MCF 10A (cell line): ENCODE results near the gene GSE1. TPM values are rescaled to one million over a fixed set of nuclear protein-coding genes. Genes with fewer than 3 reads are reported as not detected.

Experiments
- BruUV-seq: library from RNA; stranded (reverse); fragments of 400-500 nt; replicated peaks from 2 replicates; lab custom pipeline; 2021; lab: Mats Ljungman, UMichigan
- CTCF ChIA-PET: fragments of 300-600 bp; sonication (Branson Sonifier 250); formaldehyde crosslinking; extraction: SDS; loops from one replicate; lab custom pipeline; 2021; ENCODE audit warnings: antibody characterized with exemption, inconsistent platforms; lab: Yijun Ruan, JAX
- POLR2A ChIA-PET: fragments of 300-600, 350-650 bp; sonication (Branson Sonifier 250); formaldehyde crosslinking; extraction: SDS; loops from one replicate; lab custom pipeline; 2020; ENCODE audit warnings: antibody characterized with exemption, inconsistent platforms; lab: Yijun Ruan, JAX
- DNase-seq: peaks from one replicate; pipeline ENCODE4 v3.0.0-alpha.2; 2018; ENCODE audit not compliant: unreplicated experiment
- H3K27ac Mint-ChIP-seq: one replicate; pipeline ENCODE4 v1.8.0; 2022; ENCODE audit warnings: mild to moderate bottlenecking, low read depth, mixed read lengths; ENCODE audit not compliant: unreplicated experiment
- H3K27me3 Mint-ChIP-seq: one replicate; pipeline ENCODE4 v1.8.0; 2022; ENCODE audit warnings: mixed read lengths; ENCODE audit not compliant: insufficient read depth, unreplicated experiment
- H3K36me3 Mint-ChIP-seq: one replicate; pipeline ENCODE4 v1.8.0; 2022; ENCODE audit warnings: mild to moderate bottlenecking, moderate library complexity, mixed read lengths; ENCODE audit not compliant: insufficient read depth, unreplicated experiment
- H3K4me1 Mint-ChIP-seq: one replicate; pipeline ENCODE4 v1.8.0; 2022; ENCODE audit warnings: mixed read lengths; ENCODE audit not compliant: insufficient read depth, unreplicated experiment
- H3K4me3 Mint-ChIP-seq: one replicate; pipeline ENCODE4 v1.8.0; 2022; ENCODE audit warnings: mild to moderate bottlenecking, moderate library complexity, mixed read lengths; ENCODE audit not compliant: unreplicated experiment
- H3K9me3 Mint-ChIP-seq: one replicate; pipeline ENCODE4 v1.8.0; 2022; ENCODE audit warnings: mixed read lengths; ENCODE audit not compliant: unreplicated experiment
- intact Hi-C: fragments of 100-400 bp; cut with micrococcal nuclease; formaldehyde crosslinking; loops from 2 replicates; pipeline ENCODE4 v1.14.1; 2022
- total RNA-seq: library from RNA; stranded (reverse); gene quantifications from 2 replicates; pipeline ENCODE4 v1.2.3, GENCODE V29; 2022
- TF ChIP-seq, protein P1 (sequence below): fragments of 200-600 bp; IDR thresholded peaks from one replicate; pipeline ENCODE4 v1.8.0; 2022; ENCODE audit warnings: antibody characterized with exemption, mild to moderate bottlenecking; ENCODE audit not compliant: unreplicated experiment

The GSE1 gene
- total RNA-seq, 1 experiment from 2014 or later = 52.9 TPM

DNA sequence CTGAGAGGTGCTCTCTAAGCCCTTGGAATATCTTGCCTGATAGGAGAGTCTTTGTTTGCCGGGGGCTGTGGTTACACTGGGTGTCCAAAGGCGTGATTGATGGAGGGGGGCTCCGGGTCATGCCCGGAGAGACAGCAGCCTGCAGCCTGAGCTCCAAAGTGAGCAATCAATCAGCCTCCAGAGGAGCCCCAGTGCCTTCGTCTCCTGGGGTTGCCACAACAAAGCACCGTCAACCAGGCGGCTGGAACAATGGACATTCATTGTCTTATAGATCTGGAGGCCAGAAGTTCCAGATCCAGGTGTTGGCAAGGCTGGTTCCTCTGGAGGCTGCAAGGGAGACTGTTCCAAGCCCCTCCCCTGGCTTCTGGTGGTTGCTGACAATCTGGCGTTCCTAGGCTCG, 99.7 kb downstream of the GSE1 start:
- POLR2A ChIA-PET = no interaction called here

DNA sequence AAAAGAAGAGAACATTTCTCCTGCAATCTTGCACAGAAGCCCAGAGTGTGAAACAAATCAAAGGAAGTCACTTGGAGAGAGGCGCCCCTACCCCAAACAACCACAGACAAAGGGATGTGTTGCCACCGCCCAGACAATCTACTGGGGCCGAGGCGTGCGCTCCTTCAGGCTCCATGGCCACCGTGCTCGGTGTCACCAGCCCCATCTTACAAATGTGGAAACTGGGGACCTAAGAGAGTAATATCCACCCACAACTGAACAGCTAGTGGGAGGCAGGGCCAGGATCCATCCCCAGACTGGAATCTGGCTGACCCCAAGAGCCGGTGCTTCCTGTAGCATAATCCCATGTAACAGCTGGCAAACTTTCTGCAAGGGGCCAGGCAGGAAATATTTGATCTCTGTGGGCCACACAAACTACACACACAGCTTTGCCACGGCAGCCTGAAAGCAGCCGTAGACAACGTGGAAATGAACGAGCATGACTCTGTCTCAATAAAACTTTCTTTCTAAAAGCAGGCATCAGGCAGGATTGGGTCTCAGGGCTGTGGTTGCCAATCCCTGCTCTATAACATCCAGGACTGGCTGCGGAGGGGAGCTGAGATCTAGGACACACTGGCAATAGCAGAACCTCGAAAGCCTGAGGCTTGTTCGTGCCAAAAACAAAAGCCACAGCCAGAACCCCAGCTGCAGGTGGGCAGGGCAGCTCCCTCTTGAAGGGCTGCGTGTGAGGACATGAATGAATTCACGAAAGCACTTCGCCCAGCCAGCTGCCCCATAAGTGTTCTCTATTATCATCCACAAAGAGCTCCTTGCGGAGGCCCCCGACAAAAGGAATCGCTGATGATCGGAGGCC, 102.3 kb downstream of the GSE1 start:
- Mint-ChIP-seq H3K4me1 (peaks cover 11% of the 10 kb centered on the region), H3K27ac (no peak overlapping the region), H3K36me3 (peaks cover 18% of the 10 kb centered on the region), H3K27me3 (no peaks in the 10 kb centered on the region), H3K9me3 (no peaks in the 10 kb centered on the region), H3K4me3 (no peak overlapping the region)
- DNase-seq = no peak
- TF ChIP-seq, protein P1, sequence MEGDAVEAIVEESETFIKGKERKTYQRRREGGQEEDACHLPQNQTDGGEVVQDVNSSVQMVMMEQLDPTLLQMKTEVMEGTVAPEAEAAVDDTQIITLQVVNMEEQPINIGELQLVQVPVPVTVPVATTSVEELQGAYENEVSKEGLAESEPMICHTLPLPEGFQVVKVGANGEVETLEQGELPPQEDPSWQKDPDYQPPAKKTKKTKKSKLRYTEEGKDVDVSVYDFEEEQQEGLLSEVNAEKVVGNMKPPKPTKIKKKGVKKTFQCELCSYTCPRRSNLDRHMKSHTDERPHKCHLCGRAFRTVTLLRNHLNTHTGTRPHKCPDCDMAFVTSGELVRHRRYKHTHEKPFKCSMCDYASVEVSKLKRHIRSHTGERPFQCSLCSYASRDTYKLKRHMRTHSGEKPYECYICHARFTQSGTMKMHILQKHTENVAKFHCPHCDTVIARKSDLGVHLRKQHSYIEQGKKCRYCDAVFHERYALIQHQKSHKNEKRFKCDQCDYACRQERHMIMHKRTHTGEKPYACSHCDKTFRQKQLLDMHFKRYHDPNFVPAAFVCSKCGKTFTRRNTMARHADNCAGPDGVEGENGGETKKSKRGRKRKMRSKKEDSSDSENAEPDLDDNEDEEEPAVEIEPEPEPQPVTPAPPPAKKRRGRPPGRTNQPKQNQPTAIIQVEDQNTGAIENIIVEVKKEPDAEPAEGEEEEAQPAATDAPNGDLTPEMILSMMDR = no peak
- ChIA-PET CTCF (interaction anchor here (0.6 to 1.8 kb wide), 5 partner anchors 14 to 830 kb away, joined by 3 to 4 read pairs (median 4); no protein-coding TSS in a partner anchor), POLR2A (interaction anchor here (0.6 to 1.2 kb wide), 3 partner anchors 11 to 695 kb away, joined by 3 to 4 read pairs (median 4); no protein-coding TSS in a partner anchor)
- no TSS peak for BruUV-seq
- intact Hi-C loops = loop anchor here (5.0 kb wide), 1 partner anchor 438 kb away; no protein-coding TSS in a partner anchor

More for the DNA sequence above, 99.7 kb downstream of the GSE1 start:
- intact Hi-C loops = no loop called here
- no TSS peak for BruUV-seq
- H3K27me3 Mint-ChIP-seq = no peaks in the 10 kb centered on the region
- H3K9me3 Mint-ChIP-seq = no peaks in the 10 kb centered on the region
- peaks cover 4% of the 10 kb centered on the region for H3K4me1 Mint-ChIP-seq
- no peak overlapping the region for H3K27ac Mint-ChIP-seq
- H3K36me3 Mint-ChIP-seq = peaks cover 18% of the 10 kb centered on the region
- CTCF ChIA-PET = interaction anchor here (0.7 kb wide), 1 partner anchor 23 kb away, joined by 5 read pairs; no protein-coding TSS in a partner anchor
- TF ChIP-seq, protein P1 = no peak
- no peak overlapping the region for H3K4me3 Mint-ChIP-seq
- no peak for DNase-seq

DNA sequence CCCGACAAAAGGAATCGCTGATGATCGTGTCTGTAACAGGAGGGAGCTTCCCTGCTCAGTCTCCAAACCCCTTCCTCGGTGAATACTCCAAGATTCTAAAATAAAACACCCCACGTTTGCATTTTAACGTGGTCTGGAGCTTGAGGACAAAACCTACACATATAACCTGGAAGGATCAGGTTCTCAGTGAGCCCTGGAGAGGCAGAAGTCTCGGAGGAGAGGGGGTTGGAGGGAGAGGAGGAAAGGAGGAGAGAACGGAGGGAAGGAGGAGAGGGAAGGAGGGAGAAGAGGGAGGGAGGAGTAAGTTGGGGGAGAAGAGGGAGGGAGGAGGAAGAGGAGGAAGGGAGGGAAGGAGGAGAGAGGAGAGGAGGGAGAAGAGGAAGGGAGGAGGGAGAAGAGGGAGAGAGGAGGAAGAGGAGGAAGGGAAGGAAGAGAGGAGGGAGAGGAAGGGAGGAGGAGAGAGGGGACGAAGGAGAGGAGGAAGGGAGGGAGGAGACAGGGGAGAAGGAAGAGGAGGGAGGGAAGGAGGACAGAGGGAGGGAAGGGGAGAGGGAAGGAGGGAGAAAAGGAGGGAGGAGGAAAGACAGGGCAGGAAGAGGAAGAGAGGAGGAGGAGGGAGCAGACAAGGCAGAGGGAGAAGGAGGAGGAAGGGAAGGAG, 103.0 kb downstream of the GSE1 start:
- no peaks in the 10 kb centered on the region for H3K27me3 Mint-ChIP-seq
- peaks cover 7% of the 10 kb centered on the region for H3K4me1 Mint-ChIP-seq
- intact Hi-C loops = loop anchor here (5.0 kb wide), 1 partner anchor 439 kb away; no protein-coding TSS in a partner anchor
- TF ChIP-seq, protein P1 = no peak
- no TSS peak for BruUV-seq
- H3K27ac Mint-ChIP-seq = no peak overlapping the region
- DNase-seq = no peak
- CTCF ChIA-PET = interaction anchor here (0.6 to 1.9 kb wide), 12 partner anchors 13 to 829 kb away, joined by 3 to 12 read pairs (median 4); no protein-coding TSS in a partner anchor
- no peak overlapping the region for H3K4me3 Mint-ChIP-seq
- POLR2A ChIA-PET = interaction anchor here (0.6 to 1.2 kb wide), 3 partner anchors 11 to 695 kb away, joined by 3 to 4 read pairs (median 4); no protein-coding TSS in a partner anchor
- no peaks in the 10 kb centered on the region for H3K9me3 Mint-ChIP-seq
- H3K36me3 Mint-ChIP-seq = peaks cover 11% of the 10 kb centered on the region
